HEK293 (cell line): ENCODE measurements around the gene DGUOK.
A peak's percentile ranks its signal among the peaks of the same experiment; 100 is the strongest.

ENCODE experiments used
- CTCF ChIA-PET: fragments of 350-600 bp; formaldehyde crosslinking; extraction: SDS; loops from one replicate; lab custom pipeline; 2021; ENCODE audit warnings: antibody characterized with exemption; lab: Yijun Ruan, JAX
- POLR2A ChIA-PET: fragments of 300-600 bp; formaldehyde crosslinking; extraction: SDS; loops from one replicate; lab custom pipeline; 2020; ENCODE audit warnings: antibody characterized with exemption, inconsistent platforms; lab: Yijun Ruan, JAX
- H3K27ac ChIP-seq: fragments of 200-500 bp; sonication (Bioruptor generic); 2 replicates; pipeline ENCODE4 v1.5.1; 2014; ENCODE audit warnings: low read depth, low read length, control low read depth, inconsistent platforms; ENCODE audit errors: extremely low read depth
- H3K36me3 ChIP-seq, 2 experiments: fragments of 200-500 bp in 1 of 2; sonication (Bioruptor generic) in 1 of 2; 1 replicate in 1 of 2; 2 replicates in 1 of 2; pipeline ENCODE4 v1.5.1; 2014 to 2017; ENCODE audit warnings: inconsistent platforms in 2 of 2, low read length in 2 of 2; ENCODE audit not compliant: control insufficient read depth in 2 of 2, insufficient read depth in 1 of 2
- H3K4me1 ChIP-seq: fragments of 200-500 bp; sonication (Bioruptor generic); 2 replicates; pipeline ENCODE4 v1.5.1; 2014; ENCODE audit warnings: mild to moderate bottlenecking, low read length, inconsistent platforms; ENCODE audit not compliant: control insufficient read depth, insufficient read depth
- H3K4me3 ChIP-seq: 2 replicates; pipeline ENCODE4 v1.5.1; 2011; ENCODE audit warnings: low read depth, mild to moderate bottlenecking, control low read depth, low read length, moderate library complexity
- H3K9me3 ChIP-seq: fragments of 200-500 bp; sonication (Bioruptor generic); 2 replicates; pipeline ENCODE4 v1.5.1; 2014; ENCODE audit warnings: low read depth, low read length, inconsistent platforms; ENCODE audit not compliant: control insufficient read depth, insufficient read depth
- ATF2 ChIP-seq: fragments of 450-650 bp; formaldehyde crosslinking; IDR thresholded peaks from 2 replicates; pipeline ENCODE4 v1.5.1; 2016; ENCODE audit warnings: missing biosample characterization, missing genetic modification characterization, low read depth
- BCL11B ChIP-seq: fragments of 450-650 bp; formaldehyde crosslinking; IDR thresholded peaks from 2 replicates; pipeline ENCODE4 v1.5.1; 2016; ENCODE audit warnings: low read depth, missing biosample characterization, missing genetic modification characterization
- EGR2 ChIP-seq: fragments of 450-650 bp; formaldehyde crosslinking; IDR thresholded peaks from 2 replicates; pipeline ENCODE4 v1.5.1; 2016; ENCODE audit warnings: low read depth, missing biosample characterization, missing genetic modification characterization
- ELK4 ChIP-seq: IDR thresholded peaks from 2 replicates; pipeline ENCODE4 v1.6.1; 2011; ENCODE audit warnings: mild to moderate bottlenecking, low read depth, low read length, borderline replicate concordance
- GLIS1 ChIP-seq: fragments of 450-650 bp; formaldehyde crosslinking; IDR thresholded peaks from 2 replicates; pipeline ENCODE4 v1.5.1; 2016; ENCODE audit warnings: missing biosample characterization, missing genetic modification characterization
- KLF16 ChIP-seq: fragments of 450-650 bp; formaldehyde crosslinking; IDR thresholded peaks from 2 replicates; pipeline ENCODE4 v1.5.1; 2017; ENCODE audit warnings: missing biosample characterization, missing genetic modification characterization
- KLF7 ChIP-seq: fragments of 450-650 bp; formaldehyde crosslinking; IDR thresholded peaks from 2 replicates; pipeline ENCODE4 v1.5.1; 2016; ENCODE audit warnings: missing biosample characterization, missing genetic modification characterization, borderline replicate concordance
- KLF8 ChIP-seq: fragments of 450-650 bp; formaldehyde crosslinking; IDR thresholded peaks from 2 replicates; pipeline ENCODE4 v1.5.1; 2016; ENCODE audit warnings: missing biosample characterization, missing genetic modification characterization
- KLF9 ChIP-seq: fragments of 450-650 bp; formaldehyde crosslinking; IDR thresholded peaks from 2 replicates; pipeline ENCODE4 v1.5.1; 2016; ENCODE audit warnings: missing biosample characterization, missing genetic modification characterization, low read depth
- MZF1 ChIP-seq: fragments of 450-650 bp; formaldehyde crosslinking; IDR thresholded peaks from 2 replicates; pipeline ENCODE4 v1.5.1; 2017; ENCODE audit warnings: missing biosample characterization, missing genetic modification characterization, borderline replicate concordance
- SETDB1 ChIP-seq: IDR thresholded peaks from one replicate; pipeline ENCODE4 v1.6.1; 2017; ENCODE audit warnings: mild to moderate bottlenecking, low read length, moderate library complexity, mixed read lengths; ENCODE audit not compliant: insufficient read length
- YY1 ChIP-seq: fragments of 450-650 bp; formaldehyde crosslinking; IDR thresholded peaks from 2 replicates; pipeline ENCODE4 v1.5.1; 2018; ENCODE audit warnings: missing biosample characterization, missing genetic modification characterization
- YY2 ChIP-seq: fragments of 450-650 bp; formaldehyde crosslinking; IDR thresholded peaks from 2 replicates; pipeline ENCODE4 v1.5.1; 2016; ENCODE audit warnings: missing biosample characterization, missing genetic modification characterization
- ZBTB11 ChIP-seq: fragments of 450-650 bp; formaldehyde crosslinking; conservative IDR thresholded peaks from 2 replicates; pipeline ENCODE4 v1.5.1; 2016; ENCODE audit warnings: low read depth, missing biosample characterization, missing genetic modification characterization
- ZBTB17 ChIP-seq: fragments of 450-650 bp; formaldehyde crosslinking; IDR thresholded peaks from 2 replicates; pipeline ENCODE4 v1.5.1; 2016; ENCODE audit warnings: missing biosample characterization, missing genetic modification characterization
- ZBTB26 ChIP-seq: fragments of 450-650 bp; formaldehyde crosslinking; optimal IDR thresholded peaks from 2 replicates; pipeline ENCODE3; 2016; ENCODE audit warnings: missing biosample characterization, mild to moderate bottlenecking, missing genetic modification characterization
- ZBTB48 ChIP-seq: fragments of 450-650 bp; formaldehyde crosslinking; IDR thresholded peaks from 2 replicates; pipeline ENCODE4 v1.5.1; 2016; ENCODE audit warnings: missing biosample characterization, missing genetic modification characterization
- ZBTB8A ChIP-seq: fragments of 450-650 bp; formaldehyde crosslinking; IDR thresholded peaks from 2 replicates; pipeline ENCODE4 v1.5.1; 2016; ENCODE audit warnings: missing biosample characterization, missing genetic modification characterization
- ZNF10 ChIP-seq: fragments of 450-650 bp; formaldehyde crosslinking; IDR thresholded peaks from 2 replicates; pipeline ENCODE4 v1.5.1; 2017; ENCODE audit warnings: missing biosample characterization, missing genetic modification characterization
- ZNF174 ChIP-seq: fragments of 450-650 bp; formaldehyde crosslinking; IDR thresholded peaks from 2 replicates; pipeline ENCODE4 v1.5.0; 2017; ENCODE audit warnings: missing biosample characterization, mild to moderate bottlenecking, missing genetic modification characterization
- ZNF184 ChIP-seq: fragments of 450-650 bp; IDR thresholded peaks from 2 replicates; pipeline ENCODE4 v1.5.1; 2018; ENCODE audit warnings: missing biosample characterization, mild to moderate bottlenecking, missing genetic modification characterization
- ZNF324 ChIP-seq: fragments of 450-650 bp; formaldehyde crosslinking; IDR thresholded peaks from 2 replicates; pipeline ENCODE4 v1.5.1; 2016; ENCODE audit warnings: missing biosample characterization, missing genetic modification characterization
- ZNF549 ChIP-seq: fragments of 450-650 bp; IDR thresholded peaks from 2 replicates; pipeline ENCODE4 v1.5.1; 2018; ENCODE audit warnings: missing biosample characterization, missing genetic modification characterization, mild to moderate bottlenecking, inconsistent platforms, moderate library complexity
- ZNF600 ChIP-seq: fragments of 450-650 bp; formaldehyde crosslinking; IDR thresholded peaks from 2 replicates; pipeline ENCODE4 v1.5.1; 2016; ENCODE audit warnings: missing biosample characterization, missing genetic modification characterization
- ZNF621 ChIP-seq: fragments of 450-650 bp; formaldehyde crosslinking; IDR thresholded peaks from 2 replicates; pipeline ENCODE4 v1.5.1; 2017; ENCODE audit warnings: missing biosample characterization, missing genetic modification characterization
- ZNF660 ChIP-seq: fragments of 450-650 bp; IDR thresholded peaks from 2 replicates; pipeline ENCODE4 v1.5.1; 2018; ENCODE audit warnings: missing biosample characterization, mild to moderate bottlenecking, missing genetic modification characterization
- ZNF76 ChIP-seq: fragments of 450-650 bp; formaldehyde crosslinking; IDR thresholded peaks from 2 replicates; pipeline ENCODE4; 2016; ENCODE audit warnings: low read depth, missing biosample characterization, missing genetic modification characterization, borderline replicate concordance
- ZSCAN5A ChIP-seq: fragments of 450-650 bp; formaldehyde crosslinking; IDR thresholded peaks from 2 replicates; pipeline ENCODE4 v1.5.1; 2016; ENCODE audit warnings: missing biosample characterization, missing genetic modification characterization

DGUOK gene

GRCh38 chr2:73926493-73927327, at the start of gene DGUOK:
TSS of gene DGUOK (plus strand) at chr2:73926880. CDS start at chr2:73926911, 31 bp downstream.
- ChIA-PET POLR2A (interaction anchor here (0.8 to 1.0 kb wide), 3 partner anchors 12 to 98 kb away, joined by 3 to 5 read pairs (median 5); no protein-coding TSS in a partner anchor), CTCF (interaction anchor here (0.7 to 0.8 kb wide), 2 partner anchors 42 to 194 kb away, joined by 3 to 4 read pairs; no protein-coding TSS in a partner anchor)
- Histone ChIP-seq H3K4me3 (peak within 1 kb of the TSS; percentile 95), H3K4me1 (peaks cover 13% of the 10 kb centered on the region), H3K27ac (peak within 1 kb of the TSS; percentile 67), H3K36me3 (peaks cover 2 to 20% of the 10 kb centered on the region in 2 experiments; a peak in 2 of 3 replicates), H3K9me3 (no peaks in the 10 kb centered on the region)
- peak; percentile 94 for TF ChIP-seq ZBTB17 (tag by site-specific recombination)
- TF ChIP-seq ZNF174 (tag by site-specific recombination) = no peak
- peak; percentile 97 for TF ChIP-seq ZBTB11 (tag by site-specific recombination)
- peak; percentile 79 for TF ChIP-seq YY1 (tag by site-specific recombination)
- TF ChIP-seq ZNF10 (tag by site-specific recombination) = no peak
- peak; percentile 30; the same call in 1 of the 2 replicates for TF ChIP-seq GLIS1 (tag by site-specific recombination)
- 0 out of 2 replicates have a peak, but pooled peaks have one; percentile 17 for TF ChIP-seq YY2 (tag by site-specific recombination)
- 0 out of 2 replicates have a peak, but pooled peaks have one; percentile 21 for TF ChIP-seq ZNF324
- peak; percentile 63; the same call in 1 of the 2 replicates for TF ChIP-seq ZNF660 (tag by site-specific recombination)
- peak; percentile 52; the same call in 1 of the 2 replicates for TF ChIP-seq ZSCAN5A (tag by site-specific recombination)
- peak; percentile 53 for TF ChIP-seq KLF16 (tag by site-specific recombination)
- peak; percentile 83 for TF ChIP-seq KLF8
- peak; percentile 82 for TF ChIP-seq EGR2
- TF ChIP-seq ZNF621 = no peak
- no peak for TF ChIP-seq ZNF549 (tag by site-specific recombination)
- peak; percentile 68; the same call in 1 of the 2 replicates for TF ChIP-seq ATF2
- TF ChIP-seq ZBTB26 (tag by site-specific recombination) = peak; percentile 30
- peak; percentile 56 for TF ChIP-seq ZNF600 (tag by site-specific recombination)
- no peak for TF ChIP-seq MZF1 (tag by site-specific recombination)
- peak; percentile 77 for TF ChIP-seq KLF9 (tag by site-specific recombination)
- peak; percentile 51; the same call in 1 of the 2 replicates for TF ChIP-seq ELK4
- TF ChIP-seq BCL11B (tag by site-specific recombination) = no peak
- peak; percentile 62; the same call in 1 of the 2 replicates for TF ChIP-seq ZNF76 (tag by site-specific recombination)
- TF ChIP-seq ZBTB48 = no peak
- TF ChIP-seq ZBTB8A (tag by site-specific recombination) = peak; percentile 88
- TF ChIP-seq KLF7 (tag by site-specific recombination) = 0 out of 2 replicates have a peak, but pooled peaks have one; percentile 15
- no peak for TF ChIP-seq ZNF184 (tag by site-specific recombination)
- peak; percentile 15 for TF ChIP-seq SETDB1
